DND-41 (cell line): Measurements from ENCODE around the gene SMTNL1.

Experiments
- ATAC-seq: fragments of 200-7000 bp; cut with Tn5 transposase; 3 replicates; pipeline ENCODE4 v1.9.1; 2021; ENCODE audit warnings: low read depth; ENCODE audit not compliant: insufficient read depth
- DNase-seq: peaks from one replicate; pipeline ENCODE4 v3.0.0-alpha.2; 2020
- H2AFZ ChIP-seq: 2 replicates; pipeline ENCODE4 v1.6.0; 2012; ENCODE audit warnings: low read depth, low read length
- H3K27ac ChIP-seq: 2 replicates; pipeline ENCODE4 v1.5.1; 2012; ENCODE audit warnings: low read length, inconsistent platforms
- H3K27me3 ChIP-seq: fragments of 200-600 bp; sonication (generic); 2 replicates; pipeline ENCODE4 v1.6.0; 2012; ENCODE audit warnings: low read length, mild to moderate bottlenecking, inconsistent platforms; ENCODE audit not compliant: insufficient read depth, poor library complexity
- H3K36me3 ChIP-seq: 2 replicates; pipeline ENCODE4 v1.5.1; 2012; ENCODE audit warnings: low read length, inconsistent platforms; ENCODE audit not compliant: insufficient read depth
- H3K4me1 ChIP-seq: 2 replicates; pipeline ENCODE4 v1.5.1; 2012; ENCODE audit warnings: mild to moderate bottlenecking, low read length; ENCODE audit not compliant: insufficient read depth
- H3K4me2 ChIP-seq: 2 replicates; pipeline ENCODE4 v1.6.0; 2012; ENCODE audit warnings: mild to moderate bottlenecking, moderate library complexity, low read length, inconsistent platforms; ENCODE audit not compliant: insufficient read depth
- H3K4me3 ChIP-seq, 2 experiments: fragments of 200-600 bp in 1 of 2; shearing (Covaris generic) in 1 of 2; 2 replicates each; pipeline ENCODE4 v1.5.1; 2012 to 2016; ENCODE audit warnings: inconsistent platforms in 2 of 2, low read length in 2 of 2, mild to moderate bottlenecking in 2 of 2, low read depth in 1 of 2, moderate library complexity in 1 of 2
- H3K79me2 ChIP-seq: 2 replicates; pipeline ENCODE4 v1.6.0; 2012; ENCODE audit warnings: low read length, inconsistent platforms; ENCODE audit not compliant: insufficient read depth
- H3K9ac ChIP-seq: 2 replicates; pipeline ENCODE4 v1.6.0; 2012; ENCODE audit warnings: low read depth, mild to moderate bottlenecking, inconsistent platforms, low read length, moderate library complexity
- H3K9me3 ChIP-seq: 2 replicates; pipeline ENCODE4 v1.5.1; 2012; ENCODE audit warnings: low read length, moderate library complexity, mild to moderate bottlenecking, inconsistent platforms; ENCODE audit not compliant: insufficient read depth, severe bottlenecking
- H4K20me1 ChIP-seq: 2 replicates; pipeline ENCODE4 v1.6.0; 2012; ENCODE audit warnings: low read length; ENCODE audit not compliant: insufficient read depth
- CTCF ChIP-seq: IDR thresholded peaks from 2 replicates; pipeline ENCODE4 v1.5.1; 2012; ENCODE audit warnings: borderline replicate concordance, low read length, moderate library complexity, mild to moderate bottlenecking; ENCODE audit not compliant: poor library complexity, severe bottlenecking; ENCODE audit errors: extremely low read depth
- EZH2 ChIP-seq: IDR thresholded peaks from 3 replicates; pipeline ENCODE4 v1.6.1; 2012; ENCODE audit warnings: borderline replicate concordance, low read depth, mild to moderate bottlenecking, moderate library complexity, low read length, inconsistent platforms; ENCODE audit not compliant: severe bottlenecking

The SMTNL1 gene

DNA sequence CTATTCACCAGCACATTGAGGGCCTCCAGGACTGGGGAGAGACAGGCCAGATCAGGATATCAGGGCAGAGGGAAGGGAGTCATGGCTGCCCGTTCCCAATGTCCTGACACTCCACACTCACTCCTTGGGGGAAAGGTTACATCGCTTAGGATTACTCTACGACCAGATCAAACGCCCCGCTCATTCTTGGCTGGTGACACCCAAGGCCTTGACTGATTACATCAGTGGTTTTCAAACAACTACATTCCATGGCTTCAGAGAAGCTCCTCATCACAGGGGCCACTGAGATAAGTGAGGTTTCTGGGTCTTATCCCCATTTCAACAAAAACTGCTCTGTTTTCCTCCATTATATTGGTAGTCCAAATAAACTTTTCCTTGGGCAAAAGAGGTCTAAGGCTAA lies 15.1 kb downstream of the SMTNL1 start:
- no peak for TF ChIP-seq CTCF
- TF ChIP-seq EZH2, result no peak
- H3K9me3 ChIP-seq, result no peaks in the 10 kb centered on the region
- DNase-seq, result no peak
- H3K9ac ChIP-seq, result no peak overlapping the region
- no peak overlapping the region for H3K4me2 ChIP-seq
- no peak overlapping the region for H2AFZ ChIP-seq
- ATAC-seq, result no peak
- H3K36me3 ChIP-seq, result peaks cover 93% of the 10 kb centered on the region
- peaks cover under 1% of the 10 kb centered on the region; the same call in 1 of the 2 replicates for H4K20me1 ChIP-seq
- H3K27me3 ChIP-seq, result no peaks in the 10 kb centered on the region
- H3K79me2 ChIP-seq, result no peaks in the 10 kb centered on the region
- no peaks in the 10 kb centered on the region for H3K4me1 ChIP-seq
- no peak overlapping the region for H3K27ac ChIP-seq
- no peak overlapping the region for H3K4me3 ChIP-seq

DNA sequence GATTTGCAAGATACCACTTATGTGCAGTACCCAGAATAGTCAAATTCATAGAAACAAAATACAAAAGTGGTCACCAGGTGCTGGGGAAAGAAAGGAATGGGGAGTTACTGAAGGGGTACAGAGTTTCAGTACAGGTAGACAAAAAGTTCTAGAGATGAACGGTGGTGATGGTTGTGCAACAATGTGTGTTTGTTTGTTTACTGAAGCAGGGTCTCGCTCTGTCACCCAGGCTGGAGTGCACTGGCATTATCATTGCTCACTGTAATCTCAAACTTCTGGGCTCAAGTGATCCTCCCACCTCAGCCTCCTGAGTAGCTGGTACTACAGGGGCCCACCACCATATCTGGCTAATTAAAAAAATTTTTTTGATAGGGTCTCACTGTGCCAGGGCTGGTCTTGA lies 18.0 kb downstream of the SMTNL1 start:
- Histone ChIP-seq H3K27me3 (no peaks in the 10 kb centered on the region), H3K9ac (no peak overlapping the region), H2AFZ (no peak overlapping the region), H3K36me3 (peaks cover 94% of the 10 kb centered on the region), H3K9me3 (no peaks in the 10 kb centered on the region), H3K4me1 (no peaks in the 10 kb centered on the region), H3K79me2 (peaks cover 16% of the 10 kb centered on the region; the same call in 1 of the 2 replicates), H3K4me2 (no peak overlapping the region), H3K27ac (no peak overlapping the region), H4K20me1 (peaks cover 4% of the 10 kb centered on the region; the same call in 1 of the 2 replicates), H3K4me3 (no peak overlapping the region)
- ATAC-seq (no peak), DNase-seq (no peak)
- TF ChIP-seq EZH2 (no peak), CTCF (no peak)

GRCh38 chr11:57556041-57556440 lies 18.6 kb downstream of the SMTNL1 start:
- Histone ChIP-seq H3K79me2 (peaks cover 20% of the 10 kb centered on the region), H3K9me3 (no peaks in the 10 kb centered on the region), H3K27me3 (no peaks in the 10 kb centered on the region), H3K4me1 (no peaks in the 10 kb centered on the region), H3K36me3 (peaks cover 91% of the 10 kb centered on the region), H3K4me2 (no peak overlapping the region), H3K9ac (no peak overlapping the region), H4K20me1 (peaks cover 7% of the 10 kb centered on the region), H2AFZ (no peak overlapping the region), H3K4me3 (no peak overlapping the region), H3K27ac (no peak overlapping the region)
- no peak for ATAC-seq
- TF ChIP-seq CTCF (no peak), EZH2 (no peak)
- DNase-seq, result no peak

GRCh38 chr11:57560146-57560545 lies 22.8 kb downstream of the SMTNL1 start:
- ATAC-seq (no peak), DNase-seq (no peak)
- no peaks in the 10 kb centered on the region for H3K9me3 ChIP-seq
- no peak for TF ChIP-seq EZH2
- TF ChIP-seq CTCF, result no peak
- peaks cover 59% of the 10 kb centered on the region for H3K79me2 ChIP-seq
- peaks cover 10% of the 10 kb centered on the region for H3K4me1 ChIP-seq
- no peak overlapping the region for H3K4me3 ChIP-seq
- peaks cover 72% of the 10 kb centered on the region for H3K36me3 ChIP-seq
- H3K27me3 ChIP-seq, result no peaks in the 10 kb centered on the region
- H3K9ac ChIP-seq, result no peak overlapping the region
- no peak overlapping the region for H3K27ac ChIP-seq
- no peak overlapping the region for H3K4me2 ChIP-seq
- no peak overlapping the region for H2AFZ ChIP-seq
- H4K20me1 ChIP-seq, result peaks cover 21% of the 10 kb centered on the region
